Neural progenitor cell (in vitro differentiated cells): ENCODE data around the gene ZSCAN30. TPM values are rescaled to one million over a fixed set of nuclear protein-coding genes. Genes with fewer than 3 reads are reported as not detected.

Experiments
- DNase-seq: peaks from one replicate; pipeline ENCODE4 v3.0.0-alpha.2; 2016; ENCODE audit warnings: low spot score
- H2AFZ ChIP-seq: fragments of 200-600 bp; sonication (generic); replicated peaks from 2 replicates; pipeline ENCODE4 v1.6.1; 2016; ENCODE audit warnings: antibody characterized with exemption
- H3F3A ChIP-seq: fragments of 200-600 bp; sonication (generic); 2 replicates; pipeline ENCODE4 v1.6.1; 2016; ENCODE audit warnings: antibody characterized with exemption, low read depth
- H3K27ac ChIP-seq: fragments of 200-600 bp; sonication (generic); 2 replicates; pipeline ENCODE4 v1.5.1; 2016; ENCODE audit warnings: mild to moderate bottlenecking
- H3K27me3 ChIP-seq: fragments of 200-600 bp; sonication (generic); 2 replicates; pipeline ENCODE4 v1.6.1; 2016; ENCODE audit warnings: mild to moderate bottlenecking, moderate library complexity
- H3K36me3 ChIP-seq: fragments of 200-600 bp; sonication (generic); 2 replicates; pipeline ENCODE4 v1.5.1; 2016
- H3K4me1 ChIP-seq: fragments of 200-600 bp; sonication (generic); 2 replicates; pipeline ENCODE4 v1.6.1; 2016; ENCODE audit warnings: mixed run types
- H3K4me2 ChIP-seq: fragments of 200-600 bp; sonication (generic); 2 replicates; pipeline ENCODE4 v1.6.1; 2016
- H3K4me3 ChIP-seq: fragments of 200-600 bp; sonication (generic); 2 replicates; pipeline ENCODE4 v1.5.1; 2016
- H3K79me2 ChIP-seq: fragments of 200-600 bp; sonication (generic); 2 replicates; pipeline ENCODE4 v1.6.1; 2016; ENCODE audit warnings: low read depth
- H3K9ac ChIP-seq: fragments of 200-600 bp; sonication (generic); 2 replicates; pipeline ENCODE4 v1.6.1; 2016
- H3K9me3 ChIP-seq: fragments of 200-600 bp; sonication (generic); 2 replicates; pipeline ENCODE4 v1.5.1; 2016; ENCODE audit warnings: low read depth
- H4K20me1 ChIP-seq: fragments of 200-600 bp; sonication (generic); 2 replicates; pipeline ENCODE4 v1.6.1; 2016; ENCODE audit warnings: low read depth
- H3K27ac Mint-ChIP-seq: 3 replicates; pipeline ENCODE4 v1.8.0; 2021; ENCODE audit warnings: mixed read lengths
- H3K27me3 Mint-ChIP-seq: 2 replicates; pipeline ENCODE4 v1.8.0; 2022; ENCODE audit warnings: low read depth, mild to moderate bottlenecking, inconsistent platforms, moderate library complexity, mixed read lengths; ENCODE audit not compliant: insufficient read depth
- H3K36me3 Mint-ChIP-seq: 3 replicates; pipeline ENCODE4 v1.8.0; 2021; ENCODE audit warnings: mixed read lengths
- H3K4me1 Mint-ChIP-seq: 3 replicates; pipeline ENCODE4 v1.8.0; 2021; ENCODE audit warnings: mixed read lengths
- H3K4me3 Mint-ChIP-seq: 3 replicates; pipeline ENCODE4 v1.8.0; 2021; ENCODE audit warnings: mild to moderate bottlenecking, moderate library complexity, mixed read lengths
- H3K9me3 Mint-ChIP-seq: 3 replicates; pipeline ENCODE4 v1.8.0; 2020; ENCODE audit warnings: mixed read lengths
- EZH2 ChIP-seq: fragments of 200-600 bp; sonication (generic); IDR thresholded peaks from 2 replicates; pipeline ENCODE4 v1.6.1; 2017; ENCODE audit warnings: antibody characterized with exemption, mild to moderate bottlenecking, moderate library complexity
- EZH2phosphoT487 ChIP-seq: fragments of 200-600 bp; sonication (generic); IDR thresholded peaks from 2 replicates; pipeline ENCODE4 v1.6.1; 2017; ENCODE audit warnings: antibody characterized with exemption
- total RNA-seq: library from RNA; depleted of rRNA; stranded (reverse); fragments of >200 nt; gene quantifications from 2 replicates; pipeline ENCODE4 v1.2.3, GENCODE V29; 2015; ENCODE audit warnings: low replicate concordance
- TF ChIP-seq, protein P1 (sequence below): fragments of 200-600 bp; sonication (generic); IDR thresholded peaks from 2 replicates; pipeline ENCODE4 v1.5.1; 2017; ENCODE audit warnings: antibody characterized with exemption, mild to moderate bottlenecking

Gene ZSCAN30
- total RNA-seq, 1 donor from 2014 or later, result 21.7 TPM

DNA sequence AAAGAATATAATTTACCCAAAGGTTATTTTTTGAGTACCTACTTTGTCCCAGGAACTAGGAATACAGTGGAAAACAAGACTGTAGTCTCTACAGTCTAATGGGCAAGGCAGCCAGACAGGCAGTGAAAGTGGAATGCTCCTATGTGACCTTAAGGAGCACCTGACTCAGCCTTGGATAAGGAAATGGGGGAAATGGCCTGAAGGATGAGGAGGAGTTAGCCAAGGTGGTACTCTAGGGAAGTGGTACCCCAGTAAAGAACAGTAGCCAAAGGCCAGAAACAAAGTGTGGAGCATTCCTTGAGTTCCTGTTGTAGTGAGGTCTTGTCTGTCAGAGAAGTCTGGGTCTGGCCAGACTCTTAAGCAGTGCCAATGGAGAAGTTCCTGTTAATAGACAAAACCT lies 43.2 kb downstream of the ZSCAN30 start:
- peaks cover 89% of the 10 kb centered on the region for H3K36me3 Mint-ChIP-seq
- H3K9me3 Mint-ChIP-seq, result peaks cover 18% of the 10 kb centered on the region

DNA sequence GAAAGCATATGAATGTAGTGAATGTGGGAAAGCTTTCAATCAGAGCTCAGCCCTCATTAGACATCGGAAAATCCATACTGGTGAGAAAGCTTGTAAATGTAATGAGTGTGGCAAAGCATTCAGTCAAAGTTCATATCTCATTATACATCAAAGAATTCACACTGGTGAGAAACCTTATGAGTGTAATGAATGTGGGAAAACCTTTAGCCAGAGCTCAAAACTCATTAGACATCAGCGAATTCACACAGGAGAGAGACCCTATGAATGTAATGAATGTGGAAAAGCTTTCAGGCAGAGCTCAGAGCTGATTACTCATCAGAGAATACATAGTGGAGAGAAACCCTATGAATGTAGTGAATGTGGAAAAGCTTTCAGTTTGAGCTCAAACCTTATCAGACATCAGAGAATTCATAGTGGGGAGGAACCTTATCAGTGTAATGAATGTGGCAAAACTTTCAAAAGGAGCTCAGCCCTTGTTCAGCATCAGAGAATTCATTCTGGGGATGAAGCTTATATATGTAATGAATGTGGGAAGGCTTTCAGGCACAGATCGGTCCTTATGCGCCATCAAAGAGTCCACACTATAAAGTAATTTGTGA lies 44.2 kb downstream of the ZSCAN30 start:
- Histone ChIP-seq H4K20me1 (no peaks in the 10 kb centered on the region), H3K79me2 (peaks cover 38% of the 10 kb centered on the region), H3K27me3 (no peaks in the 10 kb centered on the region), H3K9ac (no peak overlapping the region), H3K36me3 (peaks cover 49% of the 10 kb centered on the region), H3K27ac (no peak overlapping the region), H3F3A (peaks cover 46% of the 10 kb centered on the region), H2AFZ (no peak overlapping the region), H3K4me3 (no peak overlapping the region), H3K9me3 (no peaks in the 10 kb centered on the region), H3K4me1 (peaks cover 10% of the 10 kb centered on the region), H3K4me2 (no peak overlapping the region)
- Mint-ChIP-seq H3K27me3 (no peaks in the 10 kb centered on the region), H3K27ac (no peak overlapping the region), H3K36me3 (peaks cover 80% of the 10 kb centered on the region), H3K4me1 (peaks cover 8% of the 10 kb centered on the region), H3K4me3 (no peak overlapping the region), H3K9me3 (peaks cover 18% of the 10 kb centered on the region)
- no peak for DNase-seq
- TF ChIP-seq, protein P1, sequence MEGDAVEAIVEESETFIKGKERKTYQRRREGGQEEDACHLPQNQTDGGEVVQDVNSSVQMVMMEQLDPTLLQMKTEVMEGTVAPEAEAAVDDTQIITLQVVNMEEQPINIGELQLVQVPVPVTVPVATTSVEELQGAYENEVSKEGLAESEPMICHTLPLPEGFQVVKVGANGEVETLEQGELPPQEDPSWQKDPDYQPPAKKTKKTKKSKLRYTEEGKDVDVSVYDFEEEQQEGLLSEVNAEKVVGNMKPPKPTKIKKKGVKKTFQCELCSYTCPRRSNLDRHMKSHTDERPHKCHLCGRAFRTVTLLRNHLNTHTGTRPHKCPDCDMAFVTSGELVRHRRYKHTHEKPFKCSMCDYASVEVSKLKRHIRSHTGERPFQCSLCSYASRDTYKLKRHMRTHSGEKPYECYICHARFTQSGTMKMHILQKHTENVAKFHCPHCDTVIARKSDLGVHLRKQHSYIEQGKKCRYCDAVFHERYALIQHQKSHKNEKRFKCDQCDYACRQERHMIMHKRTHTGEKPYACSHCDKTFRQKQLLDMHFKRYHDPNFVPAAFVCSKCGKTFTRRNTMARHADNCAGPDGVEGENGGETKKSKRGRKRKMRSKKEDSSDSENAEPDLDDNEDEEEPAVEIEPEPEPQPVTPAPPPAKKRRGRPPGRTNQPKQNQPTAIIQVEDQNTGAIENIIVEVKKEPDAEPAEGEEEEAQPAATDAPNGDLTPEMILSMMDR, result no peak
- TF ChIP-seq EZH2phosphoT487 (no peak), EZH2 (no peak)

More for the DNA sequence above, 43.2 kb downstream of the ZSCAN30 start:
- Mint-ChIP-seq H3K27ac (no peak overlapping the region), H3K4me3 (no peak overlapping the region), H3K4me1 (peaks cover 8% of the 10 kb centered on the region), H3K27me3 (no peaks in the 10 kb centered on the region)
- peaks cover 29% of the 10 kb centered on the region for H3K79me2 ChIP-seq
- no peak overlapping the region for H3K4me3 ChIP-seq
- no peak overlapping the region for H3K27ac ChIP-seq
- no peak for DNase-seq
- peaks cover 10% of the 10 kb centered on the region for H3K4me1 ChIP-seq
- peaks cover 49% of the 10 kb centered on the region for H3K36me3 ChIP-seq
- no peaks in the 10 kb centered on the region for H3K27me3 ChIP-seq
- no peak overlapping the region for H3K9ac ChIP-seq
- TF ChIP-seq EZH2, result no peak
- TF ChIP-seq EZH2phosphoT487, result no peak
- TF ChIP-seq, protein P1, result no peak
- peaks cover 41% of the 10 kb centered on the region for H3F3A ChIP-seq
- no peaks in the 10 kb centered on the region for H4K20me1 ChIP-seq
- H3K4me2 ChIP-seq, result no peak overlapping the region
- H2AFZ ChIP-seq, result no peak overlapping the region
- no peaks in the 10 kb centered on the region for H3K9me3 ChIP-seq

DNA sequence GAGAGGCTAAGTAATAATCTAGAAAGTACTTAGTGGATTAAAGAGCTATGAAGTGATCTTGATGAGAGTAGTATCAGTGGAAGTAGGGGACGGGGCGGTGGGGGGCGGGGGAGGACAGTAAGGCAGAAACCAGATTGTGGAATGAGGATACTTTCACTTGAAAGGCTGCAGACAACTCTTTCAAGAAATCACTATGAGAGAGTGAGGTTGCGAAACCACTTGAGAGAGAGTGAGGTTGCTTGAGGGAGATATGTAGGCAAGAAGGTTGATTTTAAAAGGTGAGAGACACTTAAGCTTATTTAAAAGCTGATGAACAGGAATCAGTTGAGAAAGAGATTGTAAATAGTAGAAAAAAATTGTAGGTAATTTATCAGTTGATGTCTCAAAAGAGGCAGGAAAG lies 45.4 kb downstream of the ZSCAN30 start:
- Histone ChIP-seq H3F3A (peaks cover 46% of the 10 kb centered on the region), H3K4me1 (peaks cover 15% of the 10 kb centered on the region), H3K4me2 (no peak overlapping the region), H2AFZ (no peak overlapping the region), H3K4me3 (no peak overlapping the region), H3K36me3 (peaks cover 49% of the 10 kb centered on the region), H3K9me3 (no peaks in the 10 kb centered on the region), H3K79me2 (peaks cover 38% of the 10 kb centered on the region), H3K27ac (no peak overlapping the region), H3K9ac (no peak overlapping the region), H3K27me3 (no peaks in the 10 kb centered on the region), H4K20me1 (no peaks in the 10 kb centered on the region)
- peaks cover 68% of the 10 kb centered on the region for H3K36me3 Mint-ChIP-seq
- H3K9me3 Mint-ChIP-seq, result peaks cover 15% of the 10 kb centered on the region
- DNase-seq, result no peak
- H3K27ac Mint-ChIP-seq, result no peak overlapping the region
- H3K4me3 Mint-ChIP-seq, result no peak overlapping the region
- H3K27me3 Mint-ChIP-seq, result peaks cover 2% of the 10 kb centered on the region
- peaks cover 8% of the 10 kb centered on the region for H3K4me1 Mint-ChIP-seq
- TF ChIP-seq, protein P1, result no peak
- TF ChIP-seq EZH2 (no peak), EZH2phosphoT487 (no peak)
